OCI-LY3 (cell line): Measurements from ENCODE around the gene CCDC83.

ENCODE experiments used
- EZH2phosphoT487 ChIP-seq: fragments of 200-600 bp; shearing (Covaris generic); IDR thresholded peaks from 2 replicates; pipeline ENCODE4 v1.6.1; 2018; ENCODE audit warnings: antibody characterized with exemption, mixed run types, low read depth
- TF ChIP-seq, protein P1 (sequence below): fragments of 200-600, 300-600 bp; sonication (generic); IDR thresholded peaks from 2 replicates; pipeline ENCODE4 v1.5.1; 2014; ENCODE audit warnings: antibody characterized with exemption, low read length, low read depth

DNA sequence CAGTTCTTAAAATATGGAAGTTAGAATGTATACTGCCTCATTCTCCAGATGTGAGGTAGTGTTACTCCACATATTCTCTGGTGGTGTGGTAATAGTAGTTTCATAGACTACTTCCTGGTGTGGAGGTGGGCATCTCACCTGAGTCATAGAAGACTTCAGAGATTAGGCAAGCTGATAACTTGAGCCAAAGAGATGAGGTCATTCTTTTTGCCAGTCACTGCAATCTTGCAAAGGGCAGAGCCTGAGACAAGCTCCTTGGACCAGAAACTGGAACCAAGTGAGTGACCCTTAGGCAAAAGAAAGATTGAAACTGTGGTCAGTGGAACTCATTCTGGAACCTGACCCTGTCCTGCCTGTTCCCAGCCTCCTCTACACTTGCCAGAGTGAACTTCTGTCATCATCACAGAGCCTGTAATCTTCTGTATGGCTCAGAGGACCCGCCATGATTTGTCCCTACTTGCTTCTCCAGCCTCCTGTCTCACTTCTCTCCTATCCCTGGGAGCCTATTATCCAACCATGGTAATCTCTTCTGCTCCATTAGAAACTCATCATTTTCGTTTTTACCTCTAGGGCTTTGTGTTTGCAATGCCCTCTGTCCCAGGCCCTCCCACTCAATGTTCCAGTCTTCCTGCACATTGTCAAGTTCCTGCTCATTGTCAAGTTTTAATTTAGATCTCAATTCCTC lies 10.6 kb upstream of the CCDC83 start:
- TF ChIP-seq, protein P1, sequence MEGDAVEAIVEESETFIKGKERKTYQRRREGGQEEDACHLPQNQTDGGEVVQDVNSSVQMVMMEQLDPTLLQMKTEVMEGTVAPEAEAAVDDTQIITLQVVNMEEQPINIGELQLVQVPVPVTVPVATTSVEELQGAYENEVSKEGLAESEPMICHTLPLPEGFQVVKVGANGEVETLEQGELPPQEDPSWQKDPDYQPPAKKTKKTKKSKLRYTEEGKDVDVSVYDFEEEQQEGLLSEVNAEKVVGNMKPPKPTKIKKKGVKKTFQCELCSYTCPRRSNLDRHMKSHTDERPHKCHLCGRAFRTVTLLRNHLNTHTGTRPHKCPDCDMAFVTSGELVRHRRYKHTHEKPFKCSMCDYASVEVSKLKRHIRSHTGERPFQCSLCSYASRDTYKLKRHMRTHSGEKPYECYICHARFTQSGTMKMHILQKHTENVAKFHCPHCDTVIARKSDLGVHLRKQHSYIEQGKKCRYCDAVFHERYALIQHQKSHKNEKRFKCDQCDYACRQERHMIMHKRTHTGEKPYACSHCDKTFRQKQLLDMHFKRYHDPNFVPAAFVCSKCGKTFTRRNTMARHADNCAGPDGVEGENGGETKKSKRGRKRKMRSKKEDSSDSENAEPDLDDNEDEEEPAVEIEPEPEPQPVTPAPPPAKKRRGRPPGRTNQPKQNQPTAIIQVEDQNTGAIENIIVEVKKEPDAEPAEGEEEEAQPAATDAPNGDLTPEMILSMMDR: no peak
- TF ChIP-seq EZH2phosphoT487: no peak
